HUES64 (cell line): ENCODE data around the gene SLC22A3.

ENCODE experiments used
- H3K27ac ChIP-seq: 2 replicates; pipeline ENCODE4 v1.7.0; 2013; ENCODE audit warnings: low read depth, low read length, inconsistent platforms
- H3K27me3 ChIP-seq: 2 replicates; pipeline ENCODE4 v1.6.1; 2013; ENCODE audit warnings: mild to moderate bottlenecking, low read length; ENCODE audit not compliant: insufficient read depth
- H3K36me3 ChIP-seq: 2 replicates; pipeline ENCODE4 v1.6.1; 2013; ENCODE audit warnings: mild to moderate bottlenecking, low read length; ENCODE audit not compliant: insufficient read depth
- H3K4me1 ChIP-seq: 2 replicates; pipeline ENCODE4 v1.6.1; 2013; ENCODE audit warnings: mild to moderate bottlenecking, low read length, moderate library complexity; ENCODE audit not compliant: insufficient read depth
- H3K4me3 ChIP-seq: 2 replicates; pipeline ENCODE4 v1.5.1; 2013; ENCODE audit warnings: mild to moderate bottlenecking, low read length, moderate library complexity
- H3K9ac ChIP-seq: 2 replicates; pipeline ENCODE4 v1.6.1; 2013; ENCODE audit warnings: mild to moderate bottlenecking, low read depth, low read length
- H3K9me3 ChIP-seq: 2 replicates; pipeline ENCODE4 v1.6.1; 2013; ENCODE audit warnings: low read depth, low read length; ENCODE audit not compliant: insufficient read depth
- WGBS: fragments of 150-250, 120-280 bp; methylation state at CpG from one replicate; pipeline ENCODE4 v1.1.7; 2013; ENCODE audit warnings: missing lambda C conversion rate; 5-methylcytosine and 5-hydroxymethylcytosine counted together

The SLC22A3 gene

GRCh38 chr6:160420253-160420968 is 72.2 kb downstream of the SLC22A3 start:
- Histone ChIP-seq H3K4me3 (no peak overlapping the region), H3K9me3 (no peaks in the 10 kb centered on the region), H3K27me3 (no peaks in the 10 kb centered on the region), H3K36me3 (no peaks in the 10 kb centered on the region; the same call in 1 of the 2 replicates), H3K9ac (no peak overlapping the region), H3K4me1 (no peaks in the 10 kb centered on the region), H3K27ac (no peak overlapping the region)
- 91% methylated on average over 9 of the region's 9 CpGs for WGBS

GRCh38 chr6:160420969-160421556 is 72.9 kb downstream of the SLC22A3 start:
- Histone ChIP-seq H3K4me1 (no peaks in the 10 kb centered on the region), H3K27ac (no peak overlapping the region), H3K27me3 (no peaks in the 10 kb centered on the region), H3K9ac (no peak overlapping the region), H3K36me3 (no peaks in the 10 kb centered on the region; the same call in 1 of the 2 replicates), H3K4me3 (no peak overlapping the region), H3K9me3 (no peaks in the 10 kb centered on the region)
- WGBS = 94% methylated on average over 7 of the region's 7 CpGs

- H3K9ac ChIP-seq = no peak overlapping the region
- 97% methylated on average over 5 of the region's 5 CpGs for WGBS
- no peaks in the 10 kb centered on the region for H3K27me3 ChIP-seq
These were observed 73.7 kb downstream of the SLC22A3 start for GRCh38 chr6:160421854-160422253.

GRCh38 chr6:160424256-160424655 is 76.1 kb downstream of the SLC22A3 start:
- Histone ChIP-seq H3K9ac (no peak overlapping the region), H3K27me3 (no peaks in the 10 kb centered on the region), H3K4me1 (peaks cover 8% of the 10 kb centered on the region), H3K36me3 (no peaks in the 10 kb centered on the region; the same call in 1 of the 2 replicates), H3K27ac (no peak overlapping the region), H3K9me3 (no peaks in the 10 kb centered on the region), H3K4me3 (no peak overlapping the region)

More at GRCh38 chr6:160421854-160422253, 73.7 kb downstream of the SLC22A3 start:
- H3K36me3 ChIP-seq = no peaks in the 10 kb centered on the region; the same call in 1 of the 2 replicates
- no peak overlapping the region for H3K4me3 ChIP-seq
- no peaks in the 10 kb centered on the region for H3K9me3 ChIP-seq
- H3K4me1 ChIP-seq = no peaks in the 10 kb centered on the region
- no peak overlapping the region for H3K27ac ChIP-seq

GRCh38 chr6:160426136-160426535 is 78.0 kb downstream of the SLC22A3 start:
- Histone ChIP-seq H3K9ac (no peak overlapping the region), H3K4me3 (no peak overlapping the region), H3K9me3 (no peaks in the 10 kb centered on the region), H3K36me3 (no peaks in the 10 kb centered on the region; the same call in 1 of the 2 replicates), H3K4me1 (peaks cover 21% of the 10 kb centered on the region), H3K27ac (no peak overlapping the region), H3K27me3 (no peaks in the 10 kb centered on the region)
- WGBS = 92% methylated on average over 3 of the region's 3 CpGs

GRCh38 chr6:160427312-160428068 is 79.3 kb downstream of the SLC22A3 start:
- Histone ChIP-seq H3K9ac (no peak overlapping the region), H3K27ac (no peak overlapping the region), H3K9me3 (no peaks in the 10 kb centered on the region), H3K27me3 (no peaks in the 10 kb centered on the region), H3K4me3 (no peak overlapping the region), H3K4me1 (peaks cover 21% of the 10 kb centered on the region), H3K36me3 (no peaks in the 10 kb centered on the region; the same call in 1 of the 2 replicates)
- 94% methylated on average over 5 of the region's 5 CpGs for WGBS

GRCh38 chr6:160428069-160428430 is 79.9 kb downstream of the SLC22A3 start:
- no peak overlapping the region for H3K27ac ChIP-seq
- no peaks in the 10 kb centered on the region for H3K9me3 ChIP-seq
- no peak overlapping the region for H3K9ac ChIP-seq
- H3K36me3 ChIP-seq = no peaks in the 10 kb centered on the region; the same call in 1 of the 2 replicates
- H3K4me1 ChIP-seq = peaks cover 21% of the 10 kb centered on the region
- H3K4me3 ChIP-seq = no peak overlapping the region
- WGBS = 91% methylated on average over 4 of the region's 4 CpGs
- no peaks in the 10 kb centered on the region for H3K27me3 ChIP-seq

GRCh38 chr6:160428818-160429619 is 80.8 kb downstream of the SLC22A3 start:
- H3K9ac ChIP-seq = no peak overlapping the region
- 60% methylated on average over 9 of the region's 9 CpGs for WGBS
- no peaks in the 10 kb centered on the region for H3K27me3 ChIP-seq
- H3K4me1 ChIP-seq = peaks cover 21% of the 10 kb centered on the region
- no peak overlapping the region for H3K27ac ChIP-seq
- H3K9me3 ChIP-seq = no peaks in the 10 kb centered on the region
- no peak overlapping the region for H3K4me3 ChIP-seq
- no peaks in the 10 kb centered on the region; the same call in 1 of the 2 replicates for H3K36me3 ChIP-seq

GRCh38 chr6:160429620-160429895 is 81.4 kb downstream of the SLC22A3 start:
- Histone ChIP-seq H3K27ac (no peak overlapping the region), H3K4me1 (peaks cover 21% of the 10 kb centered on the region), H3K36me3 (no peaks in the 10 kb centered on the region; the same call in 1 of the 2 replicates), H3K27me3 (no peaks in the 10 kb centered on the region), H3K9me3 (no peaks in the 10 kb centered on the region), H3K4me3 (no peak overlapping the region), H3K9ac (no peak overlapping the region)
- 45% methylated on average over 4 of the region's 4 CpGs for WGBS

GRCh38 chr6:160430203-160430602 is 82.0 kb downstream of the SLC22A3 start:
- no peak overlapping the region for H3K27ac ChIP-seq
- no peak overlapping the region for H3K9ac ChIP-seq
- H3K36me3 ChIP-seq = no peaks in the 10 kb centered on the region; the same call in 1 of the 2 replicates
- WGBS = 92% methylated on average over 2 of the region's 4 CpGs
- no peaks in the 10 kb centered on the region for H3K27me3 ChIP-seq
- H3K4me3 ChIP-seq = no peak overlapping the region
- H3K9me3 ChIP-seq = no peaks in the 10 kb centered on the region
- H3K4me1 ChIP-seq = peaks cover 21% of the 10 kb centered on the region

GRCh38 chr6:160430751-160431150 is 82.6 kb downstream of the SLC22A3 start:
- WGBS = 93% methylated on average over 5 of the region's 5 CpGs
- Histone ChIP-seq H3K9ac (no peak overlapping the region), H3K36me3 (no peaks in the 10 kb centered on the region), H3K27me3 (no peaks in the 10 kb centered on the region), H3K4me3 (no peak overlapping the region), H3K27ac (no peak overlapping the region), H3K4me1 (peaks cover 21% of the 10 kb centered on the region), H3K9me3 (no peaks in the 10 kb centered on the region)
